Trophoblast cell (in vitro differentiated cells and primary cell): Measurements from ENCODE around the gene CASQ1.
A peak's percentile ranks its signal among the peaks of the same experiment; 100 is the strongest.

Experiments
- DNase-seq, 2 donors: peaks; one replicate each; pipeline ENCODE4 v3.0.0-alpha.2; 2016
- H2AFZ ChIP-seq: 2 replicates; pipeline ENCODE4 v1.6.1; 2013; ENCODE audit warnings: low read length, moderate library complexity, mild to moderate bottlenecking; ENCODE audit not compliant: insufficient read depth, poor library complexity
- H2AK5ac ChIP-seq: 2 replicates; pipeline ENCODE4 v1.6.1; 2013; ENCODE audit warnings: mild to moderate bottlenecking, low read length
- H2BK120ac ChIP-seq: 2 replicates; pipeline ENCODE4 v1.6.1; 2013; ENCODE audit warnings: low read length, mild to moderate bottlenecking, moderate library complexity; ENCODE audit not compliant: insufficient read depth, poor library complexity
- H2BK12ac ChIP-seq: 2 replicates; pipeline ENCODE4 v1.6.1; 2013; ENCODE audit warnings: mild to moderate bottlenecking, low read length, moderate library complexity
- H2BK5ac ChIP-seq: 2 replicates; pipeline ENCODE4 v1.6.1; 2013; ENCODE audit warnings: low read length, low read depth, moderate library complexity, mild to moderate bottlenecking; ENCODE audit not compliant: poor library complexity
- H3K14ac ChIP-seq: 2 replicates; pipeline ENCODE4 v1.6.1; 2013; ENCODE audit warnings: mild to moderate bottlenecking, low read length
- H3K18ac ChIP-seq: 2 replicates; pipeline ENCODE4 v1.6.1; 2013; ENCODE audit warnings: mild to moderate bottlenecking, low read length
- H3K23ac ChIP-seq: 2 replicates; pipeline ENCODE4 v1.6.1; 2013; ENCODE audit warnings: low read length
- H3K27ac ChIP-seq: 2 replicates; pipeline ENCODE4 v1.5.1; 2013; ENCODE audit warnings: low read depth, mild to moderate bottlenecking, inconsistent platforms, low read length, moderate library complexity
- H3K27me3 ChIP-seq: 2 replicates; pipeline ENCODE4 v1.6.1; 2013; ENCODE audit warnings: inconsistent platforms, mild to moderate bottlenecking, low read length, moderate library complexity; ENCODE audit not compliant: insufficient read depth
- H3K36me3 ChIP-seq, 2 experiments: 1 replicate in 1 of 2; 2 replicates in 1 of 2; pipeline ENCODE4 v1.6.1; 2013; ENCODE audit warnings: low read length in 2 of 2, mild to moderate bottlenecking in 2 of 2, moderate library complexity in 1 of 2; ENCODE audit not compliant: insufficient read depth in 2 of 2, control insufficient read depth in 1 of 2
- H3K4ac ChIP-seq: 2 replicates; pipeline ENCODE4 v1.6.1; 2013; ENCODE audit warnings: low read depth, mild to moderate bottlenecking, low read length, moderate library complexity
- H3K4me1 ChIP-seq, 2 experiments: 1 replicate in 1 of 2; 2 replicates in 1 of 2; pipeline ENCODE4 v1.6.1; 2013; ENCODE audit warnings: low read length in 2 of 2, mild to moderate bottlenecking in 2 of 2, moderate library complexity in 1 of 2; ENCODE audit not compliant: insufficient read depth in 2 of 2, control insufficient read depth in 1 of 2
- H3K4me2 ChIP-seq: 2 replicates; pipeline ENCODE4 v1.6.1; 2013; ENCODE audit warnings: inconsistent platforms, mild to moderate bottlenecking, low read length, moderate library complexity
- H3K4me3 ChIP-seq: 2 replicates; pipeline ENCODE4 v1.5.1; 2013; ENCODE audit warnings: mild to moderate bottlenecking, low read depth, low read length, inconsistent platforms
- H3K79me1 ChIP-seq: one replicate; pipeline ENCODE4 v1.6.1; 2013; ENCODE audit warnings: low read length
- H3K79me2 ChIP-seq: 2 replicates; pipeline ENCODE4 v1.6.1; 2013; ENCODE audit warnings: low read length, mild to moderate bottlenecking; ENCODE audit not compliant: control insufficient read depth, insufficient read depth, poor library complexity
- H3K9ac ChIP-seq: 2 replicates; pipeline ENCODE4 v1.6.1; 2013; ENCODE audit warnings: mild to moderate bottlenecking, low read length
- H3K9me3 ChIP-seq: 2 replicates; pipeline ENCODE4 v1.6.1; 2013; ENCODE audit warnings: low read depth, mild to moderate bottlenecking, control low read depth, inconsistent platforms, low read length; ENCODE audit not compliant: insufficient read depth
- H4K12ac ChIP-seq: 2 replicates; pipeline ENCODE4 v1.6.1; 2013; ENCODE audit warnings: low read depth, mild to moderate bottlenecking, low read length, moderate library complexity
- H4K8ac ChIP-seq: 2 replicates; pipeline ENCODE4 v1.6.1; 2013; ENCODE audit warnings: low read depth, mild to moderate bottlenecking, low read length, moderate library complexity
- H4K91ac ChIP-seq: one replicate; pipeline ENCODE4 v1.6.1; 2013; ENCODE audit warnings: low read depth, mild to moderate bottlenecking, low read length, moderate library complexity
- WGBS: extraction: QIAGEN DNeasy Blood & Tissue Kit; methylation state at CpG from one replicate; pipeline ENCODE4 v1.1.7; 2013; ENCODE audit warnings: missing lambda C conversion rate; ENCODE audit not compliant: insufficient read length, insufficient coverage; ENCODE audit errors: extremely low coverage; 5-methylcytosine and 5-hydroxymethylcytosine counted together

Gene CASQ1

GRCh38 chr1:160163615-160164014 is 26.8 kb upstream of the CASQ1 start:
- no CpG with 5 or more reads among the region's 1 CpG for WGBS
- H2BK12ac ChIP-seq, result no peak overlapping the region

GRCh38 chr1:160164121-160164520 is 26.3 kb upstream of the CASQ1 start:
- no peak overlapping the region for H3K4me3 ChIP-seq
- no peaks in the 10 kb centered on the region for H3K79me2 ChIP-seq
- no peak overlapping the region for H3K27ac ChIP-seq
- H3K18ac ChIP-seq, result no peak overlapping the region
- H2AFZ ChIP-seq, result no peak overlapping the region
- no peak overlapping the region for H4K8ac ChIP-seq
- no peak overlapping the region for H2BK120ac ChIP-seq
- no peaks in the 10 kb centered on the region for H3K4me1 ChIP-seq
- no peaks in the 10 kb centered on the region for H3K9me3 ChIP-seq
- no peaks in the 10 kb centered on the region for H3K27me3 ChIP-seq
- H4K12ac ChIP-seq, result no peak overlapping the region
- no peaks in the 10 kb centered on the region for H3K36me3 ChIP-seq
- peak; percentile 74 to 90 for DNase-seq
- no peaks in the 10 kb centered on the region for H3K79me1 ChIP-seq
- no CpG with 5 or more reads among the region's 10 CpGs for WGBS
- H4K91ac ChIP-seq, result no peak overlapping the region
- no peak overlapping the region for H2BK5ac ChIP-seq
- no peak overlapping the region for H2BK12ac ChIP-seq
- no peak overlapping the region for H3K14ac ChIP-seq
- no peak overlapping the region for H3K4ac ChIP-seq
- H3K4me2 ChIP-seq, result no peak overlapping the region
- no peak overlapping the region for H3K23ac ChIP-seq
- H3K9ac ChIP-seq, result no peak overlapping the region
- H2AK5ac ChIP-seq, result no peak overlapping the region

More at GRCh38 chr1:160163615-160164014, 26.8 kb upstream of the CASQ1 start:
- H3K14ac ChIP-seq, result no peak overlapping the region
- H3K18ac ChIP-seq, result no peak overlapping the region
- H3K4me3 ChIP-seq, result no peak overlapping the region
- no peaks in the 10 kb centered on the region for H3K79me1 ChIP-seq
- H3K36me3 ChIP-seq, result no peaks in the 10 kb centered on the region
- H2AK5ac ChIP-seq, result no peak overlapping the region
- no peak overlapping the region for H2BK5ac ChIP-seq
- no peaks in the 10 kb centered on the region for H3K79me2 ChIP-seq
- no peak overlapping the region for H4K8ac ChIP-seq
- no peaks in the 10 kb centered on the region for H3K27me3 ChIP-seq
- H3K27ac ChIP-seq, result no peak overlapping the region
- H3K23ac ChIP-seq, result no peak overlapping the region
- H4K91ac ChIP-seq, result no peak overlapping the region
- H2BK120ac ChIP-seq, result no peak overlapping the region
- no peak for DNase-seq
- no peak overlapping the region for H3K4me2 ChIP-seq
- H2AFZ ChIP-seq, result no peak overlapping the region
- no peak overlapping the region for H3K4ac ChIP-seq
- no peaks in the 10 kb centered on the region for H3K4me1 ChIP-seq
- H3K9me3 ChIP-seq, result no peaks in the 10 kb centered on the region
- H4K12ac ChIP-seq, result no peak overlapping the region
- H3K9ac ChIP-seq, result no peak overlapping the region

- DNase-seq, result peak in 1 of 2 donors; percentile 63
- Histone ChIP-seq H3K4me3 (no peak overlapping the region), H3K4ac (no peak overlapping the region), H2AK5ac (no peak overlapping the region), H2BK12ac (no peak overlapping the region), H3K27ac (no peak overlapping the region), H3K79me2 (no peaks in the 10 kb centered on the region), H2AFZ (no peak overlapping the region), H4K91ac (no peak overlapping the region), H3K9ac (no peak overlapping the region), H3K18ac (no peak overlapping the region), H3K27me3 (no peaks in the 10 kb centered on the region), H4K12ac (no peak overlapping the region), H3K79me1 (no peaks in the 10 kb centered on the region), H2BK120ac (no peak overlapping the region), H3K23ac (no peak overlapping the region), H3K9me3 (no peaks in the 10 kb centered on the region), H3K14ac (no peak overlapping the region), H3K4me1 (peaks cover 7 to 8% of the 10 kb centered on the region in 2 experiments), H2BK5ac (no peak overlapping the region), H3K4me2 (no peak overlapping the region), H4K8ac (no peak overlapping the region), H3K36me3 (no peaks in the 10 kb centered on the region)
- WGBS, result no CpG with 5 or more reads among the region's 12 CpGs
These were observed 24.1 kb upstream of the CASQ1 start for GRCh38 chr1:160166166-160166868.

- no peak overlapping the region for H4K8ac ChIP-seq
- no peak overlapping the region for H3K14ac ChIP-seq
- H4K91ac ChIP-seq, result no peak overlapping the region
- H3K4me3 ChIP-seq, result no peak overlapping the region
- H3K79me2 ChIP-seq, result no peaks in the 10 kb centered on the region
- WGBS, result no CpG with 5 or more reads among the region's 4 CpGs
- no peak overlapping the region for H2BK12ac ChIP-seq
- no peak overlapping the region for H2BK120ac ChIP-seq
- peaks cover 2% of the 10 kb centered on the region for H3K79me1 ChIP-seq
- no peak overlapping the region for H4K12ac ChIP-seq
- no peak overlapping the region for H3K9ac ChIP-seq
- H3K18ac ChIP-seq, result no peak overlapping the region
- no peak overlapping the region for H3K4me2 ChIP-seq
- no peak overlapping the region for H2AFZ ChIP-seq
- H3K23ac ChIP-seq, result no peak overlapping the region
- H3K9me3 ChIP-seq, result no peaks in the 10 kb centered on the region
- no peak overlapping the region for H3K27ac ChIP-seq
- peaks cover 13% of the 10 kb centered on the region in 2 experiments for H3K4me1 ChIP-seq
- no peaks in the 10 kb centered on the region for H3K36me3 ChIP-seq
- no peaks in the 10 kb centered on the region for H3K27me3 ChIP-seq
- no peak overlapping the region for H2BK5ac ChIP-seq
- no peak overlapping the region for H2AK5ac ChIP-seq
- DNase-seq, result no peak
- no peak overlapping the region for H3K4ac ChIP-seq
These were observed 23.3 kb upstream of the CASQ1 start for GRCh38 chr1:160167056-160167455.
